ENCODE data around the gene GOPC.

- TF ChIP-seq POLR2A (IDR thresholded peaks at IDR 0.05) (no peak), CTCF (IDR thresholded peaks at IDR 0.05) (no peak)
Measured at GRCh38 chr6:117549611-117550010, 52.7 kb downstream of the GOPC start.
